MG63 (cell line): ENCODE data around the gene CALU. TPM values are rescaled to one million over a fixed set of nuclear protein-coding genes. Genes with fewer than 3 reads are reported as not detected.

Experiments
- DNase-seq: peaks from one replicate; pipeline ENCODE4 v3.0.0-alpha.2; 2020
- H3K27me3 ChIP-seq: fragments of 250-450 bp; sonication (Bioruptor Pico); 2 replicates; pipeline ENCODE4 v1.5.1; 2020; ENCODE audit warnings: mild to moderate bottlenecking, moderate library complexity
- H3K36me3 ChIP-seq: fragments of 250-450 bp; sonication (Bioruptor Pico); 2 replicates; pipeline ENCODE4 v1.5.1; 2020; ENCODE audit warnings: mild to moderate bottlenecking, moderate library complexity
- H3K4me3 ChIP-seq: fragments of 250-450 bp; sonication (Bioruptor Pico); 2 replicates; pipeline ENCODE4 v1.5.1; 2020; ENCODE audit warnings: mild to moderate bottlenecking, moderate library complexity
- H3K9me3 ChIP-seq: fragments of 250-450 bp; sonication (Bioruptor Pico); 2 replicates; pipeline ENCODE4 v1.5.1; 2020; ENCODE audit warnings: mild to moderate bottlenecking, moderate library complexity
- total RNA-seq: library from RNA; depleted of rRNA; stranded (reverse); fragments of >200 nt; shearing (Covaris generic); gene quantifications from 2 replicates; pipeline ENCODE4 v1.2.3, GENCODE V29; 2014; ENCODE audit warnings: low replicate concordance

CALU gene
- total RNA-seq, 1 experiment from 2014 or later, result 118 TPM

- H3K4me3 ChIP-seq, result no peak overlapping the region
- H3K27me3 ChIP-seq, result no peaks in the 10 kb centered on the region
- DNase-seq, result no peak
- H3K9me3 ChIP-seq, result no peaks in the 10 kb centered on the region
- no peaks in the 10 kb centered on the region for H3K36me3 ChIP-seq
Observed at GRCh38 chr7:128713794-128714193, 25.4 kb upstream of the CALU start.

GRCh38 chr7:128714701-128715495, 24.3 kb upstream of the CALU start:
- Histone ChIP-seq H3K4me3 (no peak overlapping the region), H3K27me3 (no peaks in the 10 kb centered on the region), H3K9me3 (no peaks in the 10 kb centered on the region), H3K36me3 (no peaks in the 10 kb centered on the region)
- DNase-seq, result no peak

GRCh38 chr7:128718967-128719642, 20.1 kb upstream of the CALU start:
- H3K36me3 ChIP-seq, result no peaks in the 10 kb centered on the region
- no peaks in the 10 kb centered on the region for H3K27me3 ChIP-seq
- no peak overlapping the region for H3K4me3 ChIP-seq
- no peaks in the 10 kb centered on the region for H3K9me3 ChIP-seq
- no peak for DNase-seq

- Histone ChIP-seq H3K27me3 (no peaks in the 10 kb centered on the region), H3K36me3 (no peaks in the 10 kb centered on the region), H3K4me3 (no peak overlapping the region), H3K9me3 (no peaks in the 10 kb centered on the region)
- DNase-seq, result no peak
Observed at GRCh38 chr7:128721376-128721775, 17.8 kb upstream of the CALU start.

GRCh38 chr7:128724743-128725142, 14.4 kb upstream of the CALU start:
- no peak for DNase-seq
- Histone ChIP-seq H3K9me3 (no peaks in the 10 kb centered on the region), H3K36me3 (no peaks in the 10 kb centered on the region), H3K27me3 (no peaks in the 10 kb centered on the region), H3K4me3 (no peak overlapping the region)

- DNase-seq, result no peak
- Histone ChIP-seq H3K4me3 (no peak overlapping the region), H3K9me3 (no peaks in the 10 kb centered on the region), H3K36me3 (no peaks in the 10 kb centered on the region), H3K27me3 (no peaks in the 10 kb centered on the region)
Observed at GRCh38 chr7:128725531-128725930, 13.6 kb upstream of the CALU start.

GRCh38 chr7:128726059-128726736, 13.0 kb upstream of the CALU start:
- H3K36me3 ChIP-seq, result no peaks in the 10 kb centered on the region
- no peaks in the 10 kb centered on the region for H3K9me3 ChIP-seq
- DNase-seq, result no peak
- no peak overlapping the region for H3K4me3 ChIP-seq
- no peaks in the 10 kb centered on the region for H3K27me3 ChIP-seq

- Histone ChIP-seq H3K4me3 (no peak overlapping the region), H3K27me3 (no peaks in the 10 kb centered on the region), H3K9me3 (no peaks in the 10 kb centered on the region), H3K36me3 (no peaks in the 10 kb centered on the region)
- DNase-seq, result no peak
Observed at GRCh38 chr7:128726737-128727072, 12.5 kb upstream of the CALU start.

- Histone ChIP-seq H3K4me3 (no peak overlapping the region), H3K36me3 (no peaks in the 10 kb centered on the region), H3K9me3 (no peaks in the 10 kb centered on the region), H3K27me3 (no peaks in the 10 kb centered on the region)
- no peak for DNase-seq
Observed at GRCh38 chr7:128727239-128727638, 11.9 kb upstream of the CALU start.

- Histone ChIP-seq H3K36me3 (no peaks in the 10 kb centered on the region), H3K9me3 (no peaks in the 10 kb centered on the region), H3K4me3 (no peak overlapping the region), H3K27me3 (no peaks in the 10 kb centered on the region)
- DNase-seq, result no peak
Observed at GRCh38 chr7:128728598-128728997, 10.6 kb upstream of the CALU start.

- H3K36me3 ChIP-seq, result no peaks in the 10 kb centered on the region
- H3K9me3 ChIP-seq, result no peaks in the 10 kb centered on the region
- H3K4me3 ChIP-seq, result no peak overlapping the region
- H3K27me3 ChIP-seq, result no peaks in the 10 kb centered on the region
- DNase-seq, result no peak
Observed at GRCh38 chr7:128729494-128729893, 9.7 kb upstream of the CALU start.

GRCh38 chr7:128731184-128731583, 8.0 kb upstream of the CALU start:
- no peak overlapping the region for H3K4me3 ChIP-seq
- H3K36me3 ChIP-seq, result no peaks in the 10 kb centered on the region
- H3K27me3 ChIP-seq, result no peaks in the 10 kb centered on the region
- DNase-seq, result no peak
- no peaks in the 10 kb centered on the region for H3K9me3 ChIP-seq

- no peak for DNase-seq
- no peaks in the 10 kb centered on the region for H3K36me3 ChIP-seq
Observed at GRCh38 chr7:128732521-128733277, 6.5 kb upstream of the CALU start.

GRCh38 chr7:128733278-128733645, 5.9 kb upstream of the CALU start:
- H3K4me3 ChIP-seq, result no peak overlapping the region
- DNase-seq, result no peak
- no peaks in the 10 kb centered on the region for H3K27me3 ChIP-seq
- H3K36me3 ChIP-seq, result no peaks in the 10 kb centered on the region
- no peaks in the 10 kb centered on the region for H3K9me3 ChIP-seq

More at GRCh38 chr7:128732521-128733277, 6.5 kb upstream of the CALU start:
- H3K27me3 ChIP-seq, result no peaks in the 10 kb centered on the region
- no peaks in the 10 kb centered on the region for H3K9me3 ChIP-seq
- no peak overlapping the region for H3K4me3 ChIP-seq

- Histone ChIP-seq H3K36me3 (peaks cover 2% of the 10 kb centered on the region; the same call in 1 of the 2 replicates), H3K4me3 (no peak overlapping the region), H3K9me3 (no peaks in the 10 kb centered on the region), H3K27me3 (no peaks in the 10 kb centered on the region)
- DNase-seq, result no peak
Observed at GRCh38 chr7:128734890-128735289, 4.3 kb upstream of the CALU start.

- Histone ChIP-seq H3K9me3 (no peaks in the 10 kb centered on the region), H3K4me3 (no peak overlapping the region), H3K36me3 (peaks cover 4% of the 10 kb centered on the region), H3K27me3 (no peaks in the 10 kb centered on the region)
- no peak for DNase-seq
Observed at GRCh38 chr7:128735436-128735835, 3.7 kb upstream of the CALU start.

GRCh38 chr7:128737441-128737840, 1.7 kb upstream of the CALU start:
- no peak overlapping the region for H3K4me3 ChIP-seq
- DNase-seq, result no peak
- H3K27me3 ChIP-seq, result no peaks in the 10 kb centered on the region
- H3K9me3 ChIP-seq, result no peaks in the 10 kb centered on the region
- peaks cover 4% of the 10 kb centered on the region for H3K36me3 ChIP-seq
